HG03135 (cell line): ENCODE measurements around the gene TAS2R40.
"Not testable (repeated sequence)": the region's sequence is repeated elsewhere in the genome, so short reads cannot be mapped to it uniquely, and the experiment has no call there.

Source experiments
- ATAC-seq: cut with Tn5 transposase; IDR thresholded peaks from one replicate; pipeline ENCODE4 v1.9.1; 2021; ENCODE audit warnings: mild to moderate bottlenecking, moderate library complexity; ENCODE audit not compliant: unreplicated experiment

TAS2R40 gene

GRCh38 chr7:143248761-143249354, 27.0 kb downstream of the TAS2R40 start:
- no peak for ATAC-seq

DNA sequence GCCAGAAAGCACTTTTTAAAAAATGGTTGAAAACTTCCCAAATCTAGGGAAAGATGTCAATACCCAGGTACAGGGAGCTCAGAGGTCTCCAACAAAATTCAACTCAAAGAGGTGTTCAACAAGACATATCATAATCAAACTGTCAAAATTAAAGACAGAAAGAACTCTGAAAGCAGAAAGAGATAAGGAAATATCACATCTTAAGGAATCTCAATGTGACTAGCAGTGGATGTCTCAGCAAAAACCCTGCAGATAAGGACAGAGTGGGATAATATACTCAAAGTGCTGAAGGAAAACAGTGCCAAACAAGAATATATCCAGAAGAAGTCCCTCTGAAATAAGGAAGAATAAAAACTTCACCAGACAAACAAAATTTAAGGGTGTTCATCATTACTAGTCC, 28.4 kb downstream of the TAS2R40 start:
- no peak for ATAC-seq

GRCh38 chr7:143250822-143251221, 29.0 kb downstream of the TAS2R40 start:
- no peak for ATAC-seq

- ATAC-seq = no peak
These were observed 30.2 kb downstream of the TAS2R40 start for GRCh38 chr7:143252006-143252405.

DNA sequence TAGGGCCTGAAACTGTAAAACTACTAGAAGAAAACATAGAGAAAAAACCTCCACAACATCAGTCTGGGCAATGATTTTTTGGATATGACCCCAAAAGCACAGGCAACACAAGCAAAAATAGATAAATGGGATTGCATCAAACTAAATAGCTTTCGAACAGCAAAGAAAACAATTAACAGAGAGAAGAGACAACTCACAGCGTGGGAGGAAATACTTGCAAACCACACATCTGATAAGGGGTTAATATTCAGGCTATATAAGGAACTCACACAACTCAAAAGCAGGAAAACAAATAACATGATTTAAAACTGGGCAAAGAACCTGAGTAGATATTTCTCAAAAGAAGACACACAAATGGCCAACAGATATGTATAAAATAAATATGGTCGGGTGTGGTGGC, 33.7 kb downstream of the TAS2R40 start:
- ATAC-seq = no peak

DNA sequence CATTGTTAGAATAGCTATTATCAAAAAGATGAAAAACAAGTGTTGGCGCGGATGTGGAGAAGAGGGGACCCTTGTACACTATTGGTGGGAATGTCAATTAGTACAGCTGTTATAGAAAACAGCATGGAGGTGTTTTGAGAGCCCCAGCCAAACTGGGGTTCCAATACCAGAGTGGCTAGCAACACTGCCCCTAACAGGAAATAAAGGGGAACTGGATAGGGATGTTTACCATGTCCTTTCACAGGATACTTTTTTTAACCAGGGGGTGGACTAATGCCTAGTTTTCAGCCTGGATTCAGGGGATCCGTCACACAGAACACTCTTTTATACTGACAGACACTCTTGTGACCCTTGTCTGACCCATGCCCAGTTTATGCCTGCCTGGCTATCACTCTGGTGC, 34.5 kb downstream of the TAS2R40 start:
- ATAC-seq = no peak

DNA sequence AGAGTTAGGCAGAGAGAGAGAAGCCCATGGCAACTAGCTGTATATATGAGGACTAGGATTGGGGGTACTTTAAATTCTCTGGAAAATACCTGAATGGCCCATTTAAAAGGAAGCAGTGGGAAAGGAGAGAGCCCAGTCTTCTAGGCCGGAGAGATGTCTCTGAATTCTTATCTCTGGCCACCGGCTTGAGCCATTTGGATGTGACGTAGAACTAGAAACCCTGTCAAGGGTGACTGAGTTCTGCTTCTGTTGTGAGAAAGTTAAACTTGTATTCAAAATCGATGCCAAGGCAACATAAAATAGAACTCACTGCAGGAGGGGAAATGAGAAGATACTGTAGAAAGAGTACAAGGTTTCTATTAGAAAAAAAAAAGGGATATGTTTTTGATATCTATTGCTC, 35.1 kb downstream of the TAS2R40 start:
- ATAC-seq = peak; percentile 89

DNA sequence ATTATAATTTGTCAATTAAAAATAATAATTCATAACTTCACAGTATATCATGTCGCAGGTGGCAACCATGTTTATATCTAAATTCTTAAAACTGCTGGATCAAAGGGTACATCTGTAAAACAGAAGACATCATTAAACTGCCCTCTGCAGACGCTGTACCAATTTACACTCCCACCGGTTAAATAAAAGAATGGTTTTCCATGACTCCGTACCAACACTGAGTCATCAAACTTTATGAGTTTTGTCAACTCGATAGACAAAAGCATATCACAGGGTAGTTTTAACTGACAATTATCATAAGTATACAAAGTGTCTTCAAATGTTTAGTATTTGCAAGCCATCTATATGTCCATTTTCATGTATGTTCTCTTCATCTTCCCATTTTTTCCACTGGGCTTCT, 35.7 kb downstream of the TAS2R40 start:
- ATAC-seq = no peak

DNA sequence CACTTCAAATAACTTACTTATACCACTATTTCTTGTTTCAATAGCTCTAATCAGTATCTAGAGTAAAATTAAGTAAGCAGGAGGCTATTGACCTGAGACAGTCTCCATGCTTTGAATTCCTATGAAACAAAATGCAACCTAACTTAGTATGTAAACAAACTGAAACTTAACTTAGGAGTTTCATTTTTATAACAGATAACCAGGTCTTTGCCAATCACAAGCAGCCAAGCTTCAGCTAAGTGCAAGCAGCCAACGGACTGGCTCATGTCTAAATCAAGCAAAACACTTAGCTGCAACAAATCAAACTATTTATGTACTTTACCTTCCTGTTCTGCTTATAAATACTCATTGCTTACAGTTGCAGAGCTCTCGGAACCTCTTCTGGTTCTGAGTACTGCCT, 37.0 kb downstream of the TAS2R40 start:
- peak; percentile 32 for ATAC-seq

DNA sequence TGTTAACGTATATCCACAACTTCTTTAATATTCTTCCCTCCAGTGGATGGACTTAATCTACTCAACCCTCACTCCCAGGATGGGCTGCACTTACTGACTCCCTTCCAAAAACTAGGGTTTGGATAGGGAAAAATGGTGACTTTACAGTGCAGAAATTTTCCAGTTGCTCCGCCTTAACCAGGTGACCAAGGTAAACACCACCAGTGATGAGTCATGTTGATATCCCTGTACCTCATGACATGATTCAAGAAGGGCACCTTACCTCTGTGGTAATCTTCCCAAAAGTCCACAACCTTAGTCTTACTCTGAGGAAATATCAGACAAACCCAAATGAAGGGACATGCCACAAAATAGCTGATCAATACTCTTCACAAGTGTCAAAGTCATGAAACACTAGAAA, 37.9 kb downstream of the TAS2R40 start:
- ATAC-seq = no peak

GRCh38 chr7:143261901-143262300, 40.1 kb downstream of the TAS2R40 start:
- ATAC-seq = no peak

GRCh38 chr7:143263266-143264195, 41.7 kb downstream of the TAS2R40 start, which contains the start of gene GSTK1:
Gene GSTK1, plus strand, starts transcription at chr7:143263441. Its CDS starts 73 bp downstream, at chr7:143263514.
- ATAC-seq = peak; percentile 94

DNA sequence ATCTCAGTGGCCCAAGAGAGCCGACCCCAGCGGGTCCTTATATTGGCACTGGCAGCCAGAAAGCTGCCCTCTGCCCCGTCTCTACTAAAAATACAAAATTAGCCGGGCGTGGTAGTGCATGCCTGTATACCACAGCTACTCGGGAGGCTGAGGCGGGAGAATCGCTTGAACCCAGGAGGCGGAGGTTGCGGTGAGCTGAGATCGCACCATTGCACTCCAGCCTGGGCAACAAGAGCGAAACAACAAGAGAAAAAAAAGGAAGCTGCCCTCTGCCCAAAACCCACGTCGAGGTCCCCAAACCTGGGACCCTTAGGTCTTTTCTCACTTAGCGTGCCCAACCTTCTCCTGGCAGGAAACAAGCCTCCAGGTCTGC, 42.3 kb downstream of the TAS2R40 start:
- not testable (repeated sequence) for ATAC-seq

- no peak for ATAC-seq
These were observed 43.3 kb downstream of the TAS2R40 start for GRCh38 chr7:143265017-143265693.

DNA sequence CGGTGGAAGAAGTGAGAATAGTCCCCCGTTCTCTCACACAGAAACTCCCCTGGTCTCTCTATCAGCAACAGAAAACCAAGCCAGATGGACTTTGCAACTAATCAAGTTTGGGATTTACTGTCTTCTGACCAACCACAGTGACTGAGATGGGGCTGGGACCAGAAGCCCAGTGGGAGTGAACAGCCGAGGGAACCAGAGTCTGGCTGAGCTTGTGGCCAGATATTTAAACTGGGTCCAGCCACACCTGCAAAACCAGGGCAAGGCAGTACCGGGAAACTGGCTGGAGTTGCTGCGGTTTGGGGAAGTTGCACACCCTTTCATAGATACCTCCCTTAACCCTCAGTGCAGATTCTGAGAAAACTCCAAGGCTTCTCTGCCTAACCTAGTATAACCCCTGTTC, 47.4 kb downstream of the TAS2R40 start:
- ATAC-seq = no peak

DNA sequence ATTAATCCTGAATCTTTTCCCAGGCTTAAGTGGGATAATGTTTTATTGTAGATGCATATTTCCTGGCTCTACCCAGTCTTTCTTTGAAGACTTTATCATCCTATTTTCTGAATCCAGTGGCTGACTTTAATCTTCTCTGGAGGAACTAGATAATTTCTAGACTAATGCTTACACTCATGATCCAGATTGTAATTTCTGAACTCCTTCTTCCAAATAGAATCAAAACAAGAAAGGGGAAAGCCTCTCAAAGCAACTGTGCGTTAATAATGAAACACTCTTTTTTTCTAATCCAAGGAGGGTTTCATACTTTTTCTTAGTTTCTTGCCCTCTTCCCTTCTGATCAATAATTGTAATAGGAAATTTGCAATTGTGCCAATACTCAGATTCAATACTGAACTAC, 49.4 kb downstream of the TAS2R40 start:
- ATAC-seq = no peak
